ENCODE data around the gene HOXB7. TPM values are rescaled to one million over a fixed set of nuclear protein-coding genes. Genes with fewer than 3 reads are reported as not detected.

HOXB7 gene
- total and polyA plus RNA-seq, 9 donors, result 0.23 to 6.9 (median 1.3) TPM

GRCh38 chr17:48586355-48587258, 24.2 kb downstream of the HOXB7 start:
- peaks cover 7% of the 10 kb centered on the region for H3K27me3 ChIP-seq

GRCh38 chr17:48584223-48584741, 26.5 kb downstream of the HOXB7 start:
- Histone ChIP-seq H3K27me3 (peaks cover 8% of the 10 kb centered on the region), H3K36me3 (no peaks in the 10 kb centered on the region), H3K27ac (no peak overlapping the region), H3K4me3 (no peak overlapping the region), H3K9me3 (no peaks in the 10 kb centered on the region), H3K4me1 (ENCODE audit: insufficient read depth) (peaks cover 3% of the 10 kb centered on the region)
- DNase-seq, result no peak
- no peak for TF ChIP-seq EP300 (IDR thresholded peaks at IDR 0.05)
- no peak for TF ChIP-seq POLR2A (IDR thresholded peaks at IDR 0.05)
- TF ChIP-seq CTCF (IDR thresholded peaks at IDR 0.05), result no peak
- 17 to 28% (median 22%) methylated on average over 2 of the region's 2 CpGs for WGBS, 3 donors
- intact Hi-C loops (cut with DNase I), result no loop called here

More at GRCh38 chr17:48586355-48587258, 24.2 kb downstream of the HOXB7 start:
- no peak for TF ChIP-seq POLR2A (IDR thresholded peaks at IDR 0.05)
- no peak for TF ChIP-seq CTCF (IDR thresholded peaks at IDR 0.05)
- no peak for TF ChIP-seq EP300 (IDR thresholded peaks at IDR 0.05)
- Histone ChIP-seq H3K9me3 (no peaks in the 10 kb centered on the region), H3K27ac (no peak overlapping the region), H3K4me3 (peak overlapping the region; percentile 57), H3K4me1 (ENCODE audit: insufficient read depth) (peaks cover 3% of the 10 kb centered on the region), H3K36me3 (no peaks in the 10 kb centered on the region)
- 16 to 23% (median 17%) methylated on average over 34 of the region's 34 CpGs for WGBS, 3 donors
- intact Hi-C loops (cut with DNase I), result no loop called here
- DNase-seq, result no peak

GRCh38 chr17:48583708-48584222, 27.1 kb downstream of the HOXB7 start:
- Histone ChIP-seq H3K27me3 (peaks cover 8% of the 10 kb centered on the region), H3K4me3 (no peak overlapping the region), H3K4me1 (ENCODE audit: insufficient read depth) (peaks cover 3% of the 10 kb centered on the region), H3K27ac (no peak overlapping the region), H3K9me3 (no peaks in the 10 kb centered on the region), H3K36me3 (no peaks in the 10 kb centered on the region)
- WGBS, 3 donors, result 54 to 74% (median 61%) methylated on average over 3 of the region's 3 CpGs
- DNase-seq, result no peak
- TF ChIP-seq CTCF (IDR thresholded peaks at IDR 0.05) (no peak), POLR2A (IDR thresholded peaks at IDR 0.05) (no peak), EP300 (IDR thresholded peaks at IDR 0.05) (no peak)
- intact Hi-C loops (cut with DNase I), result no loop called here

- intact Hi-C loops (cut with DNase I), result no loop called here
- H3K36me3 ChIP-seq, result no peaks in the 10 kb centered on the region
- TF ChIP-seq CTCF (IDR thresholded peaks at IDR 0.05) (no peak), EP300 (IDR thresholded peaks at IDR 0.05) (no peak), POLR2A (IDR thresholded peaks at IDR 0.05) (no peak)
- 28 to 57% (median 33%) methylated on average over 7 of the region's 7 CpGs for WGBS, 3 donors
- H3K4me3 ChIP-seq, result no peak overlapping the region
- no peak for DNase-seq
- H3K27me3 ChIP-seq, result peaks cover 8% of the 10 kb centered on the region
- no peak overlapping the region for H3K27ac ChIP-seq
- no peaks in the 10 kb centered on the region for H3K9me3 ChIP-seq
- H3K4me1 ChIP-seq (ENCODE audit: insufficient read depth), result peaks cover 3% of the 10 kb centered on the region
Observed at GRCh38 chr17:48582750-48583069, 28.1 kb downstream of the HOXB7 start.
